ENCODE data around the gene FGF14.

FGF14 gene

GRCh38 chr13:102002287-102002686 lies 399.6 kb downstream of the FGF14 start:
- DNase-seq (ENCODE audit: extremely low read depth in 1 of 2, low read depth in 1 of 2) = no peak

- DNase-seq (ENCODE audit: extremely low read depth in 1 of 2, low read depth in 1 of 2) = no peak
These were observed 401.1 kb downstream of the FGF14 start for GRCh38 chr13:102000764-102001163.

GRCh38 chr13:101998129-101998528 lies 403.7 kb downstream of the FGF14 start:
- DNase-seq (ENCODE audit: extremely low read depth in 1 of 2, low read depth in 1 of 2) = no peak

GRCh38 chr13:101996954-101997353 lies 404.9 kb downstream of the FGF14 start:
- DNase-seq (ENCODE audit: extremely low read depth in 1 of 2, low read depth in 1 of 2) = no peak

GRCh38 chr13:101989798-101990350 lies 412.0 kb downstream of the FGF14 start:
- no peak for DNase-seq (ENCODE audit: extremely low read depth in 1 of 2, low read depth in 1 of 2)

GRCh38 chr13:101988140-101988539 lies 413.7 kb downstream of the FGF14 start:
- DNase-seq (ENCODE audit: extremely low read depth in 1 of 2, low read depth in 1 of 2) = no peak

GRCh38 chr13:101986316-101986715 lies 415.5 kb downstream of the FGF14 start:
- no peak for DNase-seq (ENCODE audit: extremely low read depth in 1 of 2, low read depth in 1 of 2)

- no peak for DNase-seq (ENCODE audit: extremely low read depth in 1 of 2, low read depth in 1 of 2)
These were observed 416.5 kb downstream of the FGF14 start for GRCh38 chr13:101985321-101985720.

- DNase-seq (ENCODE audit: extremely low read depth in 1 of 2, low read depth in 1 of 2) = no peak
These were observed 418.9 kb downstream of the FGF14 start for GRCh38 chr13:101982903-101983302.

GRCh38 chr13:101979825-101980224 lies 422.0 kb downstream of the FGF14 start:
- DNase-seq (ENCODE audit: extremely low read depth in 1 of 2, low read depth in 1 of 2) = no peak

GRCh38 chr13:101978552-101979315 lies 423.1 kb downstream of the FGF14 start:
- DNase-seq (ENCODE audit: extremely low read depth in 1 of 2, low read depth in 1 of 2) = no peak

- DNase-seq (ENCODE audit: extremely low read depth in 1 of 2, low read depth in 1 of 2) = no peak
These were observed 424.4 kb downstream of the FGF14 start for GRCh38 chr13:101977475-101977874.

- no peak for DNase-seq (ENCODE audit: extremely low read depth in 1 of 2, low read depth in 1 of 2)
These were observed 429.7 kb downstream of the FGF14 start for GRCh38 chr13:101972191-101972590.

- no peak for DNase-seq (ENCODE audit: extremely low read depth in 1 of 2, low read depth in 1 of 2)
These were observed 431.5 kb downstream of the FGF14 start for GRCh38 chr13:101970341-101970740.

GRCh38 chr13:101967781-101968180 lies 434.1 kb downstream of the FGF14 start:
- DNase-seq (ENCODE audit: extremely low read depth in 1 of 2, low read depth in 1 of 2) = no peak

GRCh38 chr13:101967216-101967615 lies 434.6 kb downstream of the FGF14 start:
- no peak for DNase-seq (ENCODE audit: extremely low read depth in 1 of 2, low read depth in 1 of 2)

- no peak for DNase-seq (ENCODE audit: extremely low read depth in 1 of 2, low read depth in 1 of 2)
These were observed 436.8 kb downstream of the FGF14 start for GRCh38 chr13:101965096-101965495.

GRCh38 chr13:101959016-101959415 lies 442.8 kb downstream of the FGF14 start:
- no peak for DNase-seq (ENCODE audit: extremely low read depth in 1 of 2, low read depth in 1 of 2)

- no peak for DNase-seq (ENCODE audit: extremely low read depth in 1 of 2, low read depth in 1 of 2)
These were observed 446.1 kb downstream of the FGF14 start for GRCh38 chr13:101955764-101956163.

- no peak for DNase-seq (ENCODE audit: extremely low read depth in 1 of 2, low read depth in 1 of 2)
These were observed 450.7 kb downstream of the FGF14 start for GRCh38 chr13:101951114-101951513.

GRCh38 chr13:101949681-101950080 lies 452.2 kb downstream of the FGF14 start:
- DNase-seq (ENCODE audit: extremely low read depth in 1 of 2, low read depth in 1 of 2) = no peak

GRCh38 chr13:101946401-101946800 lies 455.4 kb downstream of the FGF14 start:
- no peak for DNase-seq (ENCODE audit: extremely low read depth in 1 of 2, low read depth in 1 of 2)

GRCh38 chr13:101945435-101945834 lies 456.4 kb downstream of the FGF14 start:
- no peak for DNase-seq (ENCODE audit: extremely low read depth in 1 of 2, low read depth in 1 of 2)

Data from activated CD8-positive, alpha-beta memory T cell treated with anti-CD3 and anti-CD28 coated beads for 1 hour (primary cell).